Lower leg skin (tissue), 4 donors: ENCODE data around the gene CCL26. TPM values are rescaled to one million over a fixed set of nuclear protein-coding genes. Genes with fewer than 3 reads are reported as not detected.
"Not testable (repeated sequence)": the region's sequence is repeated elsewhere in the genome, so short reads cannot be mapped to it uniquely, and the experiment has no call there.

ENCODE experiments used
- DNase-seq, 2 donors: peaks; one replicate each; pipeline ENCODE4 v3.0.0-alpha.2; 2019; ENCODE audit warnings: low spot score in 2 of 2
- H3K4me3 ChIP-seq: fragments of 200-600 bp; sonication (generic); 2 replicates; pipeline ENCODE4 v1.5.1; 2017; ENCODE audit warnings: mild to moderate bottlenecking, low read depth; ENCODE audit not compliant: poor library complexity, severe bottlenecking
- CTCF ChIP-seq, 3 donors: fragments of 450-650 bp; IDR thresholded peaks; one replicate each; pipeline ENCODE4 v1.5.1; 2016; ENCODE audit warnings: antibody characterized with exemption in 3 of 3, mild to moderate bottlenecking in 3 of 3, moderate library complexity in 2 of 3
- POLR2A ChIP-seq, 2 donors: fragments of 450-650 bp; IDR thresholded peaks; one replicate each; pipeline ENCODE4 v1.6.1; 2016 to 2017; ENCODE audit warnings: antibody characterized with exemption in 2 of 2, mild to moderate bottlenecking in 1 of 2, moderate library complexity in 1 of 2
- WGBS, 2 donors: methylation state at CpG; one replicate each; pipeline ENCODE4 v1.1.5; 2018; 5-methylcytosine and 5-hydroxymethylcytosine counted together
- intact Hi-C: fragments of 100-400 bp; cut with DNase I; formaldehyde crosslinking; loops from one replicate; pipeline ENCODE4 v1.15.0; 2023; ENCODE audit warnings: low total_unique reads
- total RNA-seq, 4 donors: library from RNA; depleted of rRNA; stranded (reverse); fragments of >200 nt; gene quantifications; one replicate each; pipeline ENCODE4 v1.1.0, GENCODE V29; 2016

The CCL26 gene
- total RNA-seq, 4 donors from 2014 or later, result 0.79 to 2.0 (median 1.9) TPM; not detected in 1

GRCh38 chr7:75802552-75802821 is 30.5 kb upstream of the CCL26 start:
- TF ChIP-seq CTCF (IDR thresholded peaks at IDR 0.05) (no peak), POLR2A (IDR thresholded peaks at IDR 0.05) (no peak)
- WGBS, 2 donors, result 90 to 93% methylated on average over 5 of the region's 5 CpGs
- intact Hi-C loops, result no loop called here
- H3K4me3 ChIP-seq, result no peak overlapping the region
- no peak for DNase-seq

- intact Hi-C loops, result no loop called here
- WGBS, 2 donors, result 76 to 80% methylated on average over 4 of the region's 4 CpGs
- TF ChIP-seq CTCF (IDR thresholded peaks at IDR 0.05) (no peak), POLR2A (IDR thresholded peaks at IDR 0.05) (no peak)
- DNase-seq, result no peak
- H3K4me3 ChIP-seq, result no peak overlapping the region
These were observed 26.8 kb upstream of the CCL26 start for GRCh38 chr7:75798770-75799169.

- no peak for TF ChIP-seq CTCF (IDR thresholded peaks at IDR 0.05)
- no peak for TF ChIP-seq POLR2A (IDR thresholded peaks at IDR 0.05)
- intact Hi-C loops, result no loop called here
- no peak for DNase-seq
- no peak overlapping the region for H3K4me3 ChIP-seq
- 92 to 93% methylated on average over 6 of the region's 6 CpGs for WGBS, 2 donors
These were observed 24.4 kb upstream of the CCL26 start for GRCh38 chr7:75796420-75796819.

- intact Hi-C loops, result no loop called here
- TF ChIP-seq POLR2A (IDR thresholded peaks at IDR 0.05) (no peak), CTCF (IDR thresholded peaks at IDR 0.05) (no peak)
- peak; percentile 84 to 89 for DNase-seq
- WGBS, 2 donors, result 23 to 54% methylated on average over 9 of the region's 9 CpGs
- no peak overlapping the region for H3K4me3 ChIP-seq
These were observed 23.8 kb upstream of the CCL26 start for GRCh38 chr7:75795831-75796285.

GRCh38 chr7:75793676-75794075 is 21.7 kb upstream of the CCL26 start:
- intact Hi-C loops, result no loop called here
- no peak for DNase-seq
- WGBS, 2 donors, result 90 to 96% methylated on average over 2 of the region's 2 CpGs
- TF ChIP-seq CTCF (IDR thresholded peaks at IDR 0.05) (no peak), POLR2A (IDR thresholded peaks at IDR 0.05) (no peak)
- no peak overlapping the region for H3K4me3 ChIP-seq

- DNase-seq, intact Hi-C loops, H3K4me3 ChIP-seq: not testable (repeated sequence)
- WGBS, 2 donors, result 95 to 99% methylated on average over 5 of the region's 5 CpGs
These were observed 20.6 kb upstream of the CCL26 start for GRCh38 chr7:75792567-75792966.
